Measurements from ENCODE around the gene NRN1.
"Not testable (repeated sequence)": the region's sequence is repeated elsewhere in the genome, so short reads cannot be mapped to it uniquely, and the experiment has no call there.

The NRN1 gene

GRCh38 chr6:6006428-6007365 lies at the start of gene NRN1:
Gene NRN1, minus strand, starts transcription at chr6:6006925. Its CDS starts 176 bp downstream, at chr6:6006749.
- no peak for DNase-seq (ENCODE audit: low read depth in 1 of 2, low spot score in 1 of 2)

DNA sequence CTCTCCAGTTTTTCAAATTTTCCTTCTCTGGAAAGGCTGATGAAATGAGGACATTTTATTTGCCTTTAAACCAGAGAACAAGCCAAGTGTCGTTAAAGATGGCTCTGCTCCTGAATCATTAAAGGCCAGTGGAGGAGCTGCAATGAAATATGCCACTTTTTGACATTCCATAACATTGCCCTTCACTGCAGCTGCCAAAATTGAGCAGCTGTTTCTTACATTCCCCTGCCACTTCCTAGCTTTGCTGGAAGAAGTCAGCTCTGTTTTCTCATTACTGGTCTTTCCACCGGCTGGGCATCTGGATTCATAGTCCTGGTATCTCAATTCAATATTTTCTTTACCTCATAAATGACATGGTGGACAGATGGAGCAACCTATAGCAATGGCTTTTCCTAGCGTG lies 45.5 kb upstream of the NRN1 start:
- no peak for DNase-seq (ENCODE audit: low read depth in 1 of 2, low spot score in 1 of 2)

- DNase-seq (ENCODE audit: low read depth in 1 of 2, low spot score in 1 of 2): no peak
Observed at GRCh38 chr6:6046716-6047115, 40.0 kb upstream of the NRN1 start.

DNA sequence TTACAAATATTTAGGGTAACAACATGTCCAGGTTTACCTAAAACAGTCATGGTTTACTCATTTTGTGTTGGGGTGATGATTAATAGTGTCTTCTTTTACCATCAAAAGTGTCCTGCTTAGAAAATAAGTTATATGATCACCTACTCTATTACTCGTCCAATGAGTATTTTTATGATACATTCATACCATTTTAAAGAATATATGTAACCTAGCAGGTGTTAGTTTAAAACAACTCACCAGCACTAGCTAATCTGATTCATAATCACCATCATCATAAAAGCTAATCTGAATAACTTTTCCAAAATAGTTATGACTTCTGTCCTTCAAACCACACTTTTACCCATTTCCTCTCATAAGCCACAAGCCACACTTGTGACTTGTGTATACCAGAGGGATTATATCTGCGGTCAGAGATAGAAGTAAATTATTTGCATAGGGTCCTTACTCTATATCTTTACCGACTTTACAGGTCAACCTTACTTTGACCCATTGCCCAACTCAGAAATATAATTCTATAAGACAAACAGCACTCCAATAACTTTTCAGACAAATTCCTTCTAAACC lies 33.3 kb upstream of the NRN1 start:
- no peak for DNase-seq (ENCODE audit: low read depth in 1 of 2, low spot score in 1 of 2)

GRCh38 chr6:6037179-6037578 lies 30.5 kb upstream of the NRN1 start:
- no peak for DNase-seq (ENCODE audit: low read depth in 1 of 2, low spot score in 1 of 2)

DNA sequence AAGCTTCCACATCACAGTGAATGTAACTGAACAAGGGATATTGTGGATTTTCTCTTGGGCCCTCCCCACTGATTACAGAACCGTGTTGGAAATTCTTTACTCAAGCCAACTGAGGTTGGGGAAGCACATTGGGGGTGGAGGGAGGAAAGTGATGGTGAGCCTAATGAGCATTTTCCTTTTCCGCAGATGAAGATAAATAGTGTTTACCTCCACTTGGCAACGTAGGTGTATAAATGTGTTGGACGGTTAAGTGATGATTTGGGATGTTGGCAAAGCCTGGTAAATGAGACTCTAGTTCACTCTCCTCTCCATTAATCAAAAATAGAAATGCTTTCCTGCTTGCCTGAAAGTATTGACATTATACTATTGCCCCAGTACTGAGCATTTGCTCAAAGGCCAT lies 27.1 kb upstream of the NRN1 start:
- DNase-seq (ENCODE audit: low read depth in 1 of 2, low spot score in 1 of 2): no peak

DNA sequence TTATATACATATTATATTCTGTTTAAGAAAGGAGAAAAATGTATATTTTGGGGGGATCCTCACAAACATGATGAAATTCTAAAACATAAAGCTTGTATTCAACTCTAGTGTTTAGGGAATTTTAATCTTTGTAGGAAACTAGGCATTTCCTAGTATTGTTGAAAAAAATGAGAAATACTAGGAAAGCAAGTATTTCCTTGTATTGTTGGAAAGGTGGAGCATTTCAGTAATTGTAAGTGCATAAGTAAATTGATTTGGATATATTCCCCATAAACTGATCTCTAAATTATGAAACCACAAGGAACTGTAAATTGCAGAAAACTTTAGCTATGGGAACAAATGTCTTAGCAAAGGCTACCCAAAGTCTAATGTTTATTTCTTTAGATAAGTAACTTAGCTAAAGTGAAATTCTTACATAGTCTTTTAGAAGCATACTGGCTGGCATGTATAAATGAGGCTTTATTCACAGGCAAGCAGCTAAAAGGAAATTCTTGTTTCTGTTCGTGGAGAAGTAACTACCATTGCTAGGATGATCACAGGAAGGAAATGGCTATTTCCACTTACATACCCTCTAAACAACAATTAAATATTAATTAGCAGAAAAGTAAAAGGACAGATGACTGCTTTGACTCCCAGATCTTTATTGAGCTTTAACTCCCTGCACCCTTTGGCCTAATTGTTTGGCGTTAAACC lies 19.9 kb upstream of the NRN1 start:
- no peak for DNase-seq (ENCODE audit: low read depth in 1 of 2, low spot score in 1 of 2)

DNA sequence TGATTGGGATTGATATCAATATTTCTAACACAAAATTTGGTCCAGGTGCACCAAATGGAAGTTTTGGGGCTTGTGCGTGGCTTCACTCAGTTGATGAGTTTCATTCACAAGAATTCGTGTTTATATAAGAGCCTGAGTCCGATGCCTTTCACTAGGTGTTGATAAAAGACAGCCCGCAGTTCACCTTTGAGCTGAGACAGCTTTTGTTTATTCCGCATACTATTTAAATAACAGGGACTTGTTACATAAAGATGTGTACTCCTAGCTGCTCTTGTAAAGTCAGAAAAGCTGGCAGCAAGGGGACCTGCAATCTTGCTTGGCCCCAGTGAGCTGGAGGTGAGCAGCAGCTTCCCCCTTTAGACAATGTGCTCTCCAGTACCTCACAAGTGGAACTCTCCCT lies 19.0 kb upstream of the NRN1 start:
- DNase-seq (ENCODE audit: low read depth in 1 of 2, low spot score in 1 of 2): no peak

DNA sequence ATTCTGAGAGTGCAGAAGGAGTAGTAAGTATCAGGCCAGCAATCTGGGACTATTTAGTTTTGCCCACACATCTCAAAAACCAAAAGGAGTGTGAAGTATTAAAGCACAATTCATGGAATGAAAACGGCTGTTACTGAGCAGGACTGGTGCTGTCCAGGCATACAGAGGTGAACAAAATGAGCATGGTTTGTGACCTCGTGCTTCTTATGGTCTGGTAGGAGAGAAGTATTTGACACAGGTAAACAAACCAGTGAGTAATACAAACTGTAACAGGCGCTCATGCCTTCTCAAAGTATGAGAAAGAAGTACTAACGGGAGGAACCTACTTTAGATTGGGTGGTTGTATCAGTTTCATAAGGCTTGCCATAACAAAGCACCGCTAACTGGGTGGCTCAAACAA lies 17.5 kb upstream of the NRN1 start:
- no peak for DNase-seq (ENCODE audit: low read depth in 1 of 2, low spot score in 1 of 2)

DNA sequence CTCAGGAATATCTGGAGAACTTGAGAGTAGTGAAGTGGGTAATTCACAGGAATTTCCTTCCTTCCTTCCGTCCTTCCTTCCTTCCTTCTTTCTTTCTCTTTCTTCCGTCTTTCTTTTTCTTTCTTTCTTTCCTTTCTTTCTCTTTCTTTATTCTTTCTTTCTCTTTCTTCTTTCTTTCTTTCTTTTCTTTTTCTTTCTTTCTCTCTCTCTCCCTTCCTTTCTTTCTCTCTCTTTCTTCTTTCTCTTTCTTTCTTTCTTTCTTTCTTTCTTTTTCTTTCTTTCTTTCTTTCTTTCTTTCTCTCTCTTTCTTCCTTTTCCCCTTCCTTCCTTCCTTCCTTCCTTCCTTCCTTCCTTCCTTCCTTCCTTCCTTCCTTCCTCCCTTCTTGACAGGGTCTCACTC lies 16.1 kb upstream of the NRN1 start:
- not testable (repeated sequence) for DNase-seq (ENCODE audit: low read depth in 1 of 2, low spot score in 1 of 2)

- peak in 1 of 2 donors; percentile 29 for DNase-seq (ENCODE audit: low read depth in 1 of 2, low spot score in 1 of 2)
Observed at GRCh38 chr6:6008648-6009421, 2.1 kb upstream of the NRN1 start.

DNA sequence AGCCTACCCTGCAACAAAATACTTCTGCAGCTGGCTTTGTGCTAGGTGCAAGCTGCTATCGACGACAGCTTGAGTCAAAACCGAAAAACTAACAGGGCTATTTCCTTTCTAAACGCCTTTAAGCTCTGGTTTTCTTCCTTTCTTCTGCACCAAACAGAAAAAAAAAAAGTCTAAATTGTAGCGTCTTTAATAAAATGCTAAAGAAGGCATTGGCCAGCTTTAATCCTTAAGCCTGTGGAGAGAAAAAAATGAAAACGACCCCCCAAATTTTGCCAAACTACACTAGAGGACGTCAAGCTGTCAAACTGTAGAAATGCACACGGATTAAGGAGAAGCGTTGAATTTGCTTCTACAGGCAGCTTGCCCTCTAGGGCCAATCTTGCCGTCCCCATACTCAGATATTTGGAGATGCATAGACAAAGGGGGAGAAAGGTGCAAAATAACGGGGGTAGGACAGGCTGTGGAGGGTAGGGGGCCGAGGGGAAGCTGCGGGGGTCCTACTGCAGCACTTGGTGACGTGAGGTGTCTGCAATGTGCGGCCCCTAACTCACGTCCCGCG lies 1.4 kb upstream of the NRN1 start:
- DNase-seq (ENCODE audit: low read depth in 1 of 2, low spot score in 1 of 2): no peak

DNA sequence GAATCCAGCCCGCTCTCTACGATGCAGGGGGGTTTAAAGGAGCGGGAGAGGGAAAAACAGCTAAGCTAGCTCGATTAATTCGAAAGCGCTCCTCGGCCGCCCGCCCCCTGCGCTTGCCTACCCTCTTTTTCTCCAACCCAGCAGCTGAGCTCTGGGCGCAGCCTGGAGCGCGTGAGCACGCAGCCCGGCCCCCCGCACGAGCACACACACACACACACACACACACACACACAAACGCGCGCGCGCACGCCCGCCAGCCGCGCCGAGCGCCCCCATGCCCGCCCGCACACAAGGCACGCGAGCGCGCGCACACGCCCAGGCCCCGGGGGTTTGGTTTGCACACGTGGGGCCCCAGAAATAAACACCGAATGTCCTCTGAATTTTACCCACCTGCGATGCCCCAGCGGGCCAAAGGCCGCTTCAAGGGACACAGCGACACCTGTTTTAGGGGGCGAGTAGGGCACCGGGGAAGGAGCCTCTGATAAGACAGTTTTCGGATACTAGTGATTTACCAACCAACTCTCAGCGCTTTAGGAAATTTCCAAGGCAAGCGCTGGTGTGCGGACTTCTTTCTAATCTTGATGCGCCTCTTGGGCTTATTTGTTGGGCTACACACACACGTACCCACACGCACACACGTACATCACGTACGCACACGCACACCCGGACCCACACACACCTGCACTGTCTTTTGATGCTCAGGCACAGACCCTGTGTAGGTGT lies 802 bp upstream of the NRN1 start:
- no peak for DNase-seq (ENCODE audit: low read depth in 1 of 2, low spot score in 1 of 2)

- DNase-seq (ENCODE audit: low read depth in 1 of 2, low spot score in 1 of 2): no peak
Observed at GRCh38 chr6:6006006-6006427, 708 bp downstream of the NRN1 start.

DNA sequence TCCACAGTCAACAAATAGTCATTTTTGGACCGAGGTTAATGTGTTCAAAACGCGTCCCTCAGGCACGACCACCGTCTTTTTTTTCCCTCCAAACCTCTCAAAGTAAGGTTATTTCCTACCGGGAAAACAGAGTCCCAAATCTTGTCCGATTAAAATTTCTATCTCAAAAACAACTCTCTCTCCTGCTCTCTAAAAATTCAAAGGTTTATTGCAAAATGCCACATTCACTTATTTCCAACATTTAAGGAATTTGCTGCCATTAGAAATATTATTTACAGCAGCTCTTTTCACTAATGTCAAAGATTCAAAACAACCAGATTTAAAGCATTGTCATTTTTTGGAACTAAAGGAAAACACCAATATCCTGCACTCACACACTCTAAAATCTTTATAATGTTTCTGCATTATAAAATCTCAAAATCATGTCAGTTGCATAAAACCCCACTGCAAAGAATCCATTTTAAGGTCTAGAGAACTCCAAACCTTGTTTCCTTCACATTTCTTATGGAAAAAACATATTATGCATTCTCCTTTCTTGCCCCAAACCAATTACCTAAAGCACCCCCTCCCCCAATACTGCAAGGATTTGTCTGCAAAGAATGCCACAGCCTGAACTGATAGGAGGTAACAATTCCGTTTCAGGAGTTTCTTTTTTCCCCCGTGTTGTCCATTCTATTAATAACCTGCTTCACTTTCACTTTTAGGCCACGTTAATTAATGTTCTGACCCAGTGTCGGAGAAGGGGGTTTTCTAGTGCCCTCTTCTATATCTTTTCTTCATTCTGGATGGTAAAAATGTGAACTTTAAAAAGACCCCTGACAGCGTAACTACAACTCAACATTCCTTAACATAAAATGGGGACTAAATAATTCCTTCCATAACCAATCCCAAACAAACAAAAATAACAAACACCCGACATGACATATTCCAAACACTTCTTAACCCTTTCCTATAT lies 1.4 kb downstream of the NRN1 start:
- no peak for DNase-seq (ENCODE audit: low read depth in 1 of 2, low spot score in 1 of 2)

DNA sequence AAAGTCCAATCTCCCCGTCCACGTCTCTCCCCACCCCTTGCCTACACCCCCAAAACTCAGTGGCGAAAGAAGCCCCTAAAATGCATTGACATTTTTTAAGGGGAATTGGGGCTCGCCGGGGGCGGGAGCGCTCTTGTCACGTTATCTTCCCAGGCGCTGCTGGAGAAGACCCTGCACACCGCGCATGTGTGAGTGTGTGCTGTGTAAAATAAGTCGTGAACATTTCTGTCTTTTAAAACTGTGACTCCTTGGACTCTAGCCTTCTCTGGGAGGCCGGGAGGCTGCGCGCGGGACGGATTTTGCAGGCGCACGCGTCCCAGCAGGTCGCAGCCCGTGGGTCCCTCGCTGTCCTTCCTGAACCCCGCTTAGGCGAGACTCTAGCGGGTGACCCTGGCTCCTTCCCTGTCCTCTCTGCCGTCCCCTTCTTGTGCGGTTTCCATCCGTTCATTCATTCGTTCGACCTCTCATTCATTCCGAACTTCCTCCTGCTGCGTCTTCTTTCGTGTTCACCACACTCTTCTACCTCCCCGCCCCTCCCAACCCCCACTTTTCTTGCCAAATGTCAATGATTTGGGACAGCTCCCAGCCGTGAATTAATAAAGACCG lies 2.2 kb downstream of the NRN1 start:
- DNase-seq (ENCODE audit: low read depth in 1 of 2, low spot score in 1 of 2): no peak

- no peak for DNase-seq (ENCODE audit: low read depth in 1 of 2, low spot score in 1 of 2)
Observed at GRCh38 chr6:6003621-6004366, 2.9 kb downstream of the NRN1 start.

All from stimulated activated CD4-positive, alpha-beta T cell treated with anti-CD3 and anti-CD28 coated beads, Interleukin-15, amount 100 ng/mL, for 1 hour (primary cell).